ENCODE results near the gene FBP2. TPM values are rescaled to one million over a fixed set of nuclear protein-coding genes. Genes with fewer than 3 reads are reported as not detected.

Gene FBP2
- total and polyA plus RNA-seq, 10 of the 15 experiments (the other 5 are each of a cell fraction or from before 2014, with no cell fraction given), result 0.07 to 1.1 (median 0.12) TPM; not detected in 6

DNA sequence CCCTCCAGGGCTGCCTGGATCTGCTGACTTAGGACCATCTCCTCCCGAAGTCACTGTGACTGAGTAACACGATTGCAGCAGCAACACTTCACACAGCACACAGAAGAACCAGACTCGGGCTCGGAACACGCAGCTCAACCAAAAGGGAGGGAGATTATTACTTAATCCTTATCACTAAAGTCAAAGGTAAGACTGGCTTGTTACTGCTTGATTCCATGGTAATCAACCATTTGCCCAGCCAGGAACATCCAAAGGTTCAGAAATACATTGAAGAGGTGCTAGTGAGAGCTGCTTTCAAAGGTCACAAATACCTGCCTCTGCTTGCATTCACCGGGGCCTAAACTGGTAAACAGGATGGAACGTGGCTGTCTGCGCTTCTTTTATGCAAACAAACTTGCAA lies 38.0 kb upstream of the FBP2 start (continued):
- TF ChIP-seq, protein P1, sequence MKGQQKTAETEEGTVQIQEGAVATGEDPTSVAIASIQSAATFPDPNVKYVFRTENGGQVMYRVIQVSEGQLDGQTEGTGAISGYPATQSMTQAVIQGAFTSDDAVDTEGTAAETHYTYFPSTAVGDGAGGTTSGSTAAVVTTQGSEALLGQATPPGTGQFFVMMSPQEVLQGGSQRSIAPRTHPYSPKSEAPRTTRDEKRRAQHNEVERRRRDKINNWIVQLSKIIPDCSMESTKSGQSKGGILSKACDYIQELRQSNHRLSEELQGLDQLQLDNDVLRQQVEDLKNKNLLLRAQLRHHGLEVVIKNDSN (IDR thresholded peaks at IDR 0.05; ENCODE audit: borderline replicate concordance, extremely low read length, insufficient read depth, low read depth, low read length), result no peak
- TF ChIP-seq, protein P2, sequence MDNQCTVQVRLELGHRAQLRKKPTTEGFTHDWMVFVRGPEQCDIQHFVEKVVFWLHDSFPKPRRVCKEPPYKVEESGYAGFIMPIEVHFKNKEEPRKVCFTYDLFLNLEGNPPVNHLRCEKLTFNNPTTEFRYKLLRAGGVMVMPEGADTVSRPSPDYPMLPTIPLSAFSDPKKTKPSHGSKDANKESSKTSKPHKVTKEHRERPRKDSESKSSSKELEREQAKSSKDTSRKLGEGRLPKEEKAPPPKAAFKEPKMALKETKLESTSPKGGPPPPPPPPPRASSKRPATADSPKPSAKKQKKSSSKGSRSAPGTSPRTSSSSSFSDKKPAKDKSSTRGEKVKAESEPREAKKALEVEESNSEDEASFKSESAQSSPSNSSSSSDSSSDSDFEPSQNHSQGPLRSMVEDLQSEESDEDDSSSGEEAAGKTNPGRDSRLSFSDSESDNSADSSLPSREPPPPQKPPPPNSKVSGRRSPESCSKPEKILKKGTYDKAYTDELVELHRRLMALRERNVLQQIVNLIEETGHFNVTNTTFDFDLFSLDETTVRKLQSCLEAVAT (IDR thresholded peaks at IDR 0.05), result no peak
- no peak for TF ChIP-seq FOS (IDR thresholded peaks at IDR 0.05; ENCODE audit: borderline replicate concordance, extremely low read depth, insufficient read length)
- no peak for TF ChIP-seq PAX5 (IDR thresholded peaks at IDR 0.05; ENCODE audit: borderline replicate concordance, low read depth, low read length)
- TF ChIP-seq, protein P3, sequence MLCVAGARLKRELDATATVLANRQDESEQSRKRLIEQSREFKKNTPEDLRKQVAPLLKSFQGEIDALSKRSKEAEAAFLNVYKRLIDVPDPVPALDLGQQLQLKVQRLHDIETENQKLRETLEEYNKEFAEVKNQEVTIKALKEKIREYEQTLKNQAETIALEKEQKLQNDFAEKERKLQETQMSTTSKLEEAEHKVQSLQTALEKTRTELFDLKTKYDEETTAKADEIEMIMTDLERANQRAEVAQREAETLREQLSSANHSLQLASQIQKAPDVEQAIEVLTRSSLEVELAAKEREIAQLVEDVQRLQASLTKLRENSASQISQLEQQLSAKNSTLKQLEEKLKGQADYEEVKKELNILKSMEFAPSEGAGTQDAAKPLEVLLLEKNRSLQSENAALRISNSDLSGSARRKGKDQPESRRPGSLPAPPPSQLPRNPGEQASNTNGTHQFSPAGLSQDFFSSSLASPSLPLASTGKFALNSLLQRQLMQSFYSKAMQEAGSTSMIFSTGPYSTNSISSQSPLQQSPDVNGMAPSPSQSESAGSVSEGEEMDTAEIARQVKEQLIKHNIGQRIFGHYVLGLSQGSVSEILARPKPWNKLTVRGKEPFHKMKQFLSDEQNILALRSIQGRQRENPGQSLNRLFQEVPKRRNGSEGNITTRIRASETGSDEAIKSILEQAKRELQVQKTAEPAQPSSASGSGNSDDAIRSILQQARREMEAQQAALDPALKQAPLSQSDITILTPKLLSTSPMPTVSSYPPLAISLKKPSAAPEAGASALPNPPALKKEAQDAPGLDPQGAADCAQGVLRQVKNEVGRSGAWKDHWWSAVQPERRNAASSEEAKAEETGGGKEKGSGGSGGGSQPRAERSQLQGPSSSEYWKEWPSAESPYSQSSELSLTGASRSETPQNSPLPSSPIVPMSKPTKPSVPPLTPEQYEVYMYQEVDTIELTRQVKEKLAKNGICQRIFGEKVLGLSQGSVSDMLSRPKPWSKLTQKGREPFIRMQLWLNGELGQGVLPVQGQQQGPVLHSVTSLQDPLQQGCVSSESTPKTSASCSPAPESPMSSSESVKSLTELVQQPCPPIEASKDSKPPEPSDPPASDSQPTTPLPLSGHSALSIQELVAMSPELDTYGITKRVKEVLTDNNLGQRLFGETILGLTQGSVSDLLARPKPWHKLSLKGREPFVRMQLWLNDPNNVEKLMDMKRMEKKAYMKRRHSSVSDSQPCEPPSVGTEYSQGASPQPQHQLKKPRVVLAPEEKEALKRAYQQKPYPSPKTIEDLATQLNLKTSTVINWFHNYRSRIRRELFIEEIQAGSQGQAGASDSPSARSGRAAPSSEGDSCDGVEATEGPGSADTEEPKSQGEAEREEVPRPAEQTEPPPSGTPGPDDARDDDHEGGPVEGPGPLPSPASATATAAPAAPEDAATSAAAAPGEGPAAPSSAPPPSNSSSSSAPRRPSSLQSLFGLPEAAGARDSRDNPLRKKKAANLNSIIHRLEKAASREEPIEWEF (IDR thresholded peaks at IDR 0.05; ENCODE audit: insufficient replicate concordance, low read depth, low read length), result no peak
- TF ChIP-seq NFIC (IDR thresholded peaks at IDR 0.05; ENCODE audit: low read depth, low read length), result no peak
- TF ChIP-seq, protein P4, sequence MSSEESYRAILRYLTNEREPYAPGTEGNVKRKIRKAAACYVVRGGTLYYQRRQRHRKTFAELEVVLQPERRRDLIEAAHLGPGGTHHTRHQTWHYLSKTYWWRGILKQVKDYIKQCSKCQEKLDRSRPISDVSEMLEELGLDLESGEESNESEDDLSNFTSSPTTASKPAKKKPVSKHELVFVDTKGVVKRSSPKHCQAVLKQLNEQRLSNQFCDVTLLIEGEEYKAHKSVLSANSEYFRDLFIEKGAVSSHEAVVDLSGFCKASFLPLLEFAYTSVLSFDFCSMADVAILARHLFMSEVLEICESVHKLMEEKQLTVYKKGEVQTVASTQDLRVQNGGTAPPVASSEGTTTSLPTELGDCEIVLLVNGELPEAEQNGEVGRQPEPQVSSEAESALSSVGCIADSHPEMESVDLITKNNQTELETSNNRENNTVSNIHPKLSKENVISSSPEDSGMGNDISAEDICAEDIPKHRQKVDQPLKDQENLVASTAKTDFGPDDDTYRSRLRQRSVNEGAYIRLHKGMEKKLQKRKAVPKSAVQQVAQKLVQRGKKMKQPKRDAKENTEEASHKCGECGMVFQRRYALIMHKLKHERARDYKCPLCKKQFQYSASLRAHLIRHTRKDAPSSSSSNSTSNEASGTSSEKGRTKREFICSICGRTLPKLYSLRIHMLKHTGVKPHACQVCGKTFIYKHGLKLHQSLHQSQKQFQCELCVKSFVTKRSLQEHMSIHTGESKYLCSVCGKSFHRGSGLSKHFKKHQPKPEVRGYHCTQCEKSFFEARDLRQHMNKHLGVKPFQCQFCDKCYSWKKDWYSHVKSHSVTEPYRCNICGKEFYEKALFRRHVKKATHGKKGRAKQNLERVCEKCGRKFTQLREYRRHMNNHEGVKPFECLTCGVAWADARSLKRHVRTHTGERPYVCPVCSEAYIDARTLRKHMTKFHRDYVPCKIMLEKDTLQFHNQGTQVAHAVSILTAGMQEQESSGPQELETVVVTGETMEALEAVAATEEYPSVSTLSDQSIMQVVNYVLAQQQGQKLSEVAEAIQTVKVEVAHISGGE (CRISPR knock-in tag; IDR thresholded peaks at IDR 0.05), result no peak
- TF ChIP-seq PML (IDR thresholded peaks at IDR 0.05; ENCODE audit: low read length), result no peak
- no peak for TF ChIP-seq BACH1 (IDR thresholded peaks at IDR 0.05; ENCODE audit: borderline replicate concordance)
- no peak for TF ChIP-seq SP1 (IDR thresholded peaks at IDR 0.05; ENCODE audit: low read depth, low read length)
- no peak for TF ChIP-seq MEF2A (IDR thresholded peaks at IDR 0.05; ENCODE audit: insufficient read depth, low read depth, low read length)
